Coronary artery (tissue), 2 donors: Measurements from ENCODE around the gene ACRV1.

Experiments used
- DNase-seq: peaks from one replicate; pipeline ENCODE4 v3.0.0-alpha.2; 2017; ENCODE audit warnings: low spot score
- H3K27ac ChIP-seq, 2 donors: fragments of 200-600 bp; sonication (generic); one replicate each; pipeline ENCODE4 v1.5.1; 2016 to 2019
- H3K4me3 ChIP-seq: fragments of 200-600 bp; sonication (generic); 2 replicates; pipeline ENCODE4 v1.5.1; 2016; ENCODE audit warnings: mild to moderate bottlenecking, moderate library complexity
- CTCF ChIP-seq: fragments of 200-600 bp; sonication (generic); IDR thresholded peaks from one replicate; pipeline ENCODE4 v1.5.1; 2019; ENCODE audit warnings: antibody characterized with exemption

The ACRV1 gene

GRCh38 chr11:125663910-125664309 lies 16.7 kb downstream of the ACRV1 start:
- no peak for TF ChIP-seq CTCF
- no peak for DNase-seq
- Histone ChIP-seq H3K27ac (no peak overlapping the region), H3K4me3 (no peak overlapping the region)

DNA sequence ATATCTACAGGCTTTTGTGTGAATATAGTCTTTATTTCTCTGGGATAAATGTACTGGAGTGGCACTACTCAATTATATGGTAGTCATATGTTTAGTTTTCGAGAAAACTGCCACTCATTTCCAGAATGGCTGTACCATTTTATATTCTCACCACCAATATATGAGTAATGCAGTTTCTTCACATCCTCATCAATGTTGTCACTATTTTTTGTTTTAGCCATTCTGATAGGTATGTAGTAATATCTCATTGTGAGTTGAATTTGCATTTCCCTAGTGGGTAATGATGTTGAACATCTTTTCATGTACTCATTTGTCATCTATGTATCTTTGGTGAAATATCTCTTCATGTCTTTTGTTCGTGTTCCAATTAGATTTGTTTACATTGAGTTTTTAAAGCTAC lies 18.0 kb downstream of the ACRV1 start:
- DNase-seq: no peak
- Histone ChIP-seq H3K27ac (no peak overlapping the region), H3K4me3 (no peak overlapping the region)
- TF ChIP-seq CTCF: no peak

DNA sequence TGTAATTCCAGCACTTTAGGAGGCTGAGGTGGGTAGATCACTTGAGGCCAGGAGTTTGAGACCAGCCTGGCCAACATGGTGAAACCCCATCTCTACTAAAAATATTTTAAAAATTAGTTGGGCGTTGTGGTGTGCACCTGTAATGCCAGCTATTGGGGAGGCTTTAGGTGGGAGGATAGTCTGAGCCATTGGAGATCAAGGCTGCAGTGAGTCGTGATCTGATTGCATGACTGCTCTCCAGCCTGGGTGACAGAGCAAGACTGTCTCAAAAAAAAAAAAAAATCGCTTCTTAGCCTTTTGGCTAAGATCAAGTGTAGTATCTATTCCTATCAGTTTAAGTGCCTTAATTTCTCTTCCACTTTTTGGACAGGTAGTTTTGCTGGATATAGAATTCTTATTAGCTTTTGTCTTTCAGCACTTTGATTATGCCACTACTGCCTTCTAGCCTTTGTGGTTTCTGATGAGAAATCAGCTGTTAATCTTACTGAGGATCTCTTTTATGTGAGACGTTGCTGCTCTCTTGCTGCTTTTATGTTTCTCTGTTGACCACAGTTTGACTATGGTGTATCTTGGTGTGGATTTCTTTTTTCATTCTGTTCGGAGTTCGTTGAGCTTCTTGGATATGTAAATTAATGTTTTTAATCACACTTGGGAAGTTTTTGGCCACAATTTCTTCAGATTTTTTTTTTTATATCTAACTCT lies 31.0 kb downstream of the ACRV1 start:
- H3K4me3 ChIP-seq: no peak overlapping the region
- no peak for TF ChIP-seq CTCF
- no peak overlapping the region for H3K27ac ChIP-seq
- no peak for DNase-seq

DNA sequence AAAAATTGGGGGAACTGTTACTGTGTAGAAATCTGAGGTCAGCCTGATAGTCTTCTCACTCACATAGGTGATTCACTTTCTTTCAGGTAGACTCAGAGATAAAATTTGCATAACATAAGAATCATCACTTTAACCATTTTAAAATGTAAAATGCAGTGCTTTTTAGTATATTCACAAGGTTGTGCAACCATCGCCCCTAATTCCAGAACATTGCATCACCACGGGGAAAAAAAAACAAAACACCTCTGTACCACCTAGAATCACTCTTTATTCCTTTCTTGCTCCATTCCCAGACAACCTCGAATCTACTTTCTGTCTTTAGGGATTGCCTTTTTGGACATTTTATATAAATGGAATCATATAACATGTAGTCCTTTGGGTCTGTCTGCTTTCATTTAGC lies 34.8 kb downstream of the ACRV1 start:
- Histone ChIP-seq H3K4me3 (no peak overlapping the region), H3K27ac (no peak overlapping the region)
- no peak for DNase-seq
- no peak for TF ChIP-seq CTCF

- no peak for DNase-seq
- TF ChIP-seq CTCF: no peak
- no peak overlapping the region for H3K27ac ChIP-seq
- H3K4me3 ChIP-seq: no peak overlapping the region
Observed at GRCh38 chr11:125638315-125638714, 42.3 kb downstream of the ACRV1 start.

- no peak for TF ChIP-seq CTCF
- H3K4me3 ChIP-seq: no peak overlapping the region
- H3K27ac ChIP-seq: no peak overlapping the region
- no peak for DNase-seq
Observed at GRCh38 chr11:125637840-125638239, 42.8 kb downstream of the ACRV1 start.

DNA sequence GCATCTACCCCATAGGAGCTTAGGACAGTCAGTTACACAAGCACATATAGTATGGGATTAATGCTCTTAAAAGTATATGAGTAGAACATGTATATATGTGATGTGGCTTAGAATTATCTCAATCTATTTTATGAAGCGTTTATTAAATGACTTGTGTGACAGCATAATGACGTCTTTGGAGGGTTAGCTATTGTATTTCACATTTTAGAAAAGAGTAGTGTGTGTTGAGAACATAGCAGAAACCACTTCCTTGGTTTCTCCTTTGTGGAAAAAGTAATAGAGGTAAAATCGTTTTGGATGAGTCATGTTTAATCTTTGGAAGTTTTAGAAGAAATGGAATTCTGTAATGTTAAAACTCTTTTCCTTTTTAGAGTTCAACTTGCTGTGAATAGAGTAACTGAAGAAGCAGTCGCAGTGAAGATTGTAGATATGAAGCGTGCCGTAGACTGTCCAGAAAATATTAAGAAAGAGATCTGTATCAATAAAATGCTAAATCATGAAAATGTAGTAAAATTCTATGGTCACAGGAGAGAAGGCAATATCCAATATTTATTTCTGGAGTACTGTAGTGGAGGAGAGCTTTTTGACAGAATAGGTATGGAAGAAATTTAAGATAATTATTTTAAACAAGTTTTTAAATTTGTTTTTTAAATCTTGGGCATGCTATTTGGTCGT lies 53.3 kb downstream of the ACRV1 start:
- no peak overlapping the region for H3K27ac ChIP-seq
- TF ChIP-seq CTCF: no peak
- no peak overlapping the region for H3K4me3 ChIP-seq
- DNase-seq: no peak
